Upper lobe of left lung (tissue), 6 donors: ENCODE measurements around the gene P2RX7. TPM values are rescaled to one million over a fixed set of nuclear protein-coding genes. Genes with fewer than 3 reads are reported as not detected.
A peak's percentile ranks its signal among the peaks of the same experiment; 100 is the strongest.

Experiments
- ATAC-seq, 2 donors: fragments of 200-7000 bp; cut with Tn5 transposase; one replicate each; pipeline ENCODE4 v1.9.1; 2022; ENCODE audit warnings: mild to moderate bottlenecking in 2 of 2, moderate library complexity in 2 of 2; ENCODE audit not compliant: low FRiP score in 2 of 2
- DNase-seq, 2 donors: peaks; one replicate each; pipeline ENCODE4 v3.0.0-alpha.2; 2019 to 2020
- H3K27ac ChIP-seq, 4 donors: fragments of 200-600 bp; sonication (generic); one replicate each; pipeline ENCODE4 v1.5.1; 2016 to 2019
- H3K27me3 ChIP-seq, 4 donors: fragments of 200-600 bp; sonication (generic); one replicate each; pipeline ENCODE4 v1.5.1; 2017 to 2019
- H3K36me3 ChIP-seq, 4 donors: fragments of 200-600 bp; sonication (generic); one replicate each; pipeline ENCODE4 v1.5.1; 2016 to 2019
- H3K4me1 ChIP-seq, 4 donors: fragments of 200-600 bp; sonication (generic); one replicate each; pipeline ENCODE4 v1.5.1; 2018 to 2019
- H3K4me3 ChIP-seq, 4 donors: fragments of 200-600 bp; sonication (generic); one replicate each; pipeline ENCODE4 v1.5.1; 2017 to 2019; ENCODE audit warnings: mild to moderate bottlenecking in 2 of 4, moderate library complexity in 1 of 4
- H3K9me3 ChIP-seq, 4 donors: fragments of 200-600 bp; sonication (generic); one replicate each; pipeline ENCODE4 v1.5.1; 2018 to 2019
- EP300 ChIP-seq, 4 donors: sonication (generic); formaldehyde crosslinking; IDR thresholded peaks; one replicate each; pipeline ENCODE4 v1.5.1; 2017; ENCODE audit warnings: antibody characterized with exemption in 4 of 4, control low read depth in 2 of 4
- POLR2A ChIP-seq, 4 donors: fragments of 450-650 bp; IDR thresholded peaks; one replicate each; pipeline ENCODE4 v1.5.1; 2016 to 2017; ENCODE audit warnings: antibody characterized with exemption in 4 of 4, mild to moderate bottlenecking in 2 of 4
- POLR2AphosphoS5 ChIP-seq, 2 donors: sonication (generic); formaldehyde crosslinking; IDR thresholded peaks; one replicate each; pipeline ENCODE4 v1.5.1; 2017; ENCODE audit warnings: antibody characterized with exemption in 2 of 2
- WGBS, 2 donors: methylation state at CpG; one replicate each; pipeline ENCODE4 v1.1.5; 2017 to 2018; 5-methylcytosine and 5-hydroxymethylcytosine counted together
- total RNA-seq, 6 donors: library from RNA; depleted of rRNA in 4 of 6; stranded (reverse); fragments of >200 nt in 4 of 6; gene quantifications; one replicate each; pipeline versions ENCODE4 v1.1.0 to v1.2.1, GENCODE V29; 2016 to 2021
- TF ChIP-seq, protein P1 (sequence below), 6 experiments: fragments of 450-650 bp in 4 of 6; fragments of 200-600 bp in 2 of 6; sonication (generic) in 2 of 6; IDR thresholded peaks; one replicate each; pipeline ENCODE4 v1.5.1; 2016 to 2019; ENCODE audit warnings: antibody characterized with exemption in 6 of 6
- donor health status: DM: no; HTN: no; CAD: no; lungs with moderate emphysema.
- donor health status: DM: no; HTN: yes; CAD: no; lungs with severe emphysema.

Gene P2RX7
- total RNA-seq, 6 donors from 2014 or later, result 8.2 to 37.1 (median 15.4) TPM

DNA sequence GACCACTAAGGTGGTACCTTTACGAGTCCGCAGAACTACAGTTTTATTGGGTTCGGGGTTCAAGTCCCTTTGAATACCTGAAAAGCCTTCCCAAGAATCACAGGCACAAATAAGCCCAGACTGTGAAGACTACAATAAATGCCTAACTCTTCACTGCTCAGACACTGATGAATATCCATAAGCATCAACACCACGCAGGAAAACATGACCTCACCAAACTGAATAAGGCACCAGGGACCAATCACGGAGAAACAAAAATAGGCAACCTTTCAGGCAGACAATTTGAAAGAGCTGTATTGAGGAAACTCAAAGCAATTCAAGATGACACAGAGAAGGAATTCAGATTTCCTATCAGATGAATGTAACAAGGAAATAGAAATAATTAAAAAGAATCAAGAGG lies 24.2 kb upstream of the P2RX7 start:
- Histone ChIP-seq H3K36me3 (no peaks in the 10 kb centered on the region), H3K27me3 (no peaks in the 10 kb centered on the region), H3K27ac (no peak overlapping the region), H3K9me3 (no peaks in the 10 kb centered on the region), H3K4me1 (peaks cover 0 to 3% (median 2%) of the 10 kb centered on the region in 4 donors), H3K4me3 (no peak overlapping the region)
- 64 to 72% methylated on average over 5 of the region's 5 CpGs for WGBS, 2 donors
- DNase-seq, result no peak
- no peak for ATAC-seq
- TF ChIP-seq, protein P1, sequence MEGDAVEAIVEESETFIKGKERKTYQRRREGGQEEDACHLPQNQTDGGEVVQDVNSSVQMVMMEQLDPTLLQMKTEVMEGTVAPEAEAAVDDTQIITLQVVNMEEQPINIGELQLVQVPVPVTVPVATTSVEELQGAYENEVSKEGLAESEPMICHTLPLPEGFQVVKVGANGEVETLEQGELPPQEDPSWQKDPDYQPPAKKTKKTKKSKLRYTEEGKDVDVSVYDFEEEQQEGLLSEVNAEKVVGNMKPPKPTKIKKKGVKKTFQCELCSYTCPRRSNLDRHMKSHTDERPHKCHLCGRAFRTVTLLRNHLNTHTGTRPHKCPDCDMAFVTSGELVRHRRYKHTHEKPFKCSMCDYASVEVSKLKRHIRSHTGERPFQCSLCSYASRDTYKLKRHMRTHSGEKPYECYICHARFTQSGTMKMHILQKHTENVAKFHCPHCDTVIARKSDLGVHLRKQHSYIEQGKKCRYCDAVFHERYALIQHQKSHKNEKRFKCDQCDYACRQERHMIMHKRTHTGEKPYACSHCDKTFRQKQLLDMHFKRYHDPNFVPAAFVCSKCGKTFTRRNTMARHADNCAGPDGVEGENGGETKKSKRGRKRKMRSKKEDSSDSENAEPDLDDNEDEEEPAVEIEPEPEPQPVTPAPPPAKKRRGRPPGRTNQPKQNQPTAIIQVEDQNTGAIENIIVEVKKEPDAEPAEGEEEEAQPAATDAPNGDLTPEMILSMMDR (IDR thresholded peaks at IDR 0.05), result no peak
- no peak for TF ChIP-seq POLR2A (IDR thresholded peaks at IDR 0.05)
- TF ChIP-seq POLR2AphosphoS5 (IDR thresholded peaks at IDR 0.05), result no peak
- TF ChIP-seq EP300 (IDR thresholded peaks at IDR 0.05), result no peak

DNA sequence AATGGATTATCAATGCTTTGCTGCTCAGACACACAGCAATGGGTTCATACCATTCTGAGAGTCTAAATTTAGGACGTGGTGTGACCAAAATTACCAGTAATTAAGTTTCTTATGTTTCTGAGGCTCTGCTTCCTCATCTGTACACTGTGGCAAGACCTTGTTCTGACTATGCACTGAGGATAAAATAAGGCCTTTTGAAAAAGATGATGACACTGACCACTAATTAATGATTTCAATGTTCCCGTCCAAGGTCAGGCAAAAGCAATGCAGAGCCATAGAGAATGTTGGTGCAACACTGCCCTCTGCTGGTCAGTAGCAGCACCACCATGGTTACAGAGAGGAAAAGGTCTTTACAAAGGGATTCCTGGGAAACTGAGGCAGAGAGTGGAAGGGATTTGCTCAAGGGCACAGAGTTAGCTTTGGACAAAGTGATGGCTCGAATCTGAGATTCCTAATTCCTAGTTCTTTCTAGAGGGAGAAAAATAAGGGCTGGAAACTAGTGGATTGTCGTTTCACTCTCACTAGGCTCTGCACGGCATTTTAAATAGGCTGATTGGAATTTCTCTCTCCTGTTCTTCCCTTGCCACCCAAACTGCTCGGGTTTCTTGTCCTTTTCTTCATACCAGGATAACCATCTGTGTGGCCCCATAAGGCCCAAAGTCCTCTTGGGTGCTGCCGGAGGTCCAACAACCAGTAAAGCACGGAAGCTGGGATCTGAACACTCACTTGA lies 22.3 kb upstream of the P2RX7 start:
- peaks cover 0 to 3% (median 2%) of the 10 kb centered on the region in 4 donors for H3K4me1 ChIP-seq
- ATAC-seq, result peak in 1 of 2 donors; percentile 90
- H3K27ac ChIP-seq, result no peak overlapping the region
- WGBS, 2 donors, result 56 to 60% methylated on average over 8 of the region's 8 CpGs
- H3K36me3 ChIP-seq, result no peaks in the 10 kb centered on the region
- H3K9me3 ChIP-seq, result no peaks in the 10 kb centered on the region
- no peak overlapping the region for H3K4me3 ChIP-seq
- TF ChIP-seq EP300 (IDR thresholded peaks at IDR 0.05), result no peak
- TF ChIP-seq, protein P1 (IDR thresholded peaks at IDR 0.05), result peak; percentile 87 to 95 (median 88)
- DNase-seq, result peak in 1 of 2 donors; percentile 69
- no peaks in the 10 kb centered on the region for H3K27me3 ChIP-seq

DNA sequence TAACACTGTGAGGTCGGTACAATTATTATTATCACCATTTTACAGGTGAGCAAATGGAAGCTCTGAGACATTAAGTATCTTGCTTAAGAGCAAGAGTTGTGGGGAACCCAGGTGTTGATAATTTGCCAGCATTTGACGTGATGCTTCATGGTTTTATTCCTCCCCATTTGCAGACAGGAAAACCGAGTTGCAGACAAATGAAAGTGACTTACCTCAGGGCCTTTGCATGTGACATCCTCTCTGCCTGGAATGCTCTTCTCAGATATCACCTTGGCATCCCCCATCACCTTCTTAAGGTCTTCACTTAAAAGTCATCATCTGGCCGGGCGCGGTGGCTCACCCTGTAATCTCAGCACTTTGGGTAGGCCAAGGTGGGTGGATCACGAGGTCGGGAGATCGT lies 21.0 kb upstream of the P2RX7 start:
- Histone ChIP-seq H3K9me3 (no peaks in the 10 kb centered on the region), H3K27me3 (no peaks in the 10 kb centered on the region), H3K4me3 (no peak overlapping the region), H3K36me3 (no peaks in the 10 kb centered on the region), H3K4me1 (peaks cover 0 to 3% (median 2%) of the 10 kb centered on the region in 4 donors), H3K27ac (no peak overlapping the region)
- no peak for TF ChIP-seq POLR2A (IDR thresholded peaks at IDR 0.05)
- TF ChIP-seq POLR2AphosphoS5 (IDR thresholded peaks at IDR 0.05), result no peak
- 68 to 73% methylated on average over 9 of the region's 9 CpGs for WGBS, 2 donors
- no peak for ATAC-seq
- DNase-seq, result no peak

DNA sequence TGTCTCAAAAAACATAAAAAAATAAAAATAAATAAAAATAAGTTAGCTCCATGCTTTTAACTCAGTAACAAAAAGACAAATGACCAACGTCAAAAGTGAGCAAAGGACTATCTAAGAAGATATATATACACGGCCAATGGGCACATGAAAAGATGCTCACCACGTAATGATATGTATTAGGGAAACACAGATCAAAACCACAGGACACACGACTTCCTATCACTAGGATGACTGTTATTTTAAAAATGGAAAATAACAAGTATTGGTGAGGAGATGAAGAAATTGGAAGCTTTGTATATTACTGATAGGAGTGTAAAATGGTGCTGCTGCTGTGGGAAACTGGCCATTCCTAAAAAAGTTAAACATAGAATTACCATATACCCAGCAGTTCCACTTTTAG lies 20.2 kb upstream of the P2RX7 start:
- DNase-seq (no peak), ATAC-seq (no peak)
- Histone ChIP-seq H3K4me3 (no peak overlapping the region), H3K4me1 (peaks cover 0 to 3% (median 3%) of the 10 kb centered on the region in 4 donors), H3K36me3 (no peaks in the 10 kb centered on the region), H3K27me3 (no peaks in the 10 kb centered on the region), H3K27ac (no peak overlapping the region), H3K9me3 (no peaks in the 10 kb centered on the region)
- 57 to 58% methylated on average over 4 of the region's 4 CpGs for WGBS, 2 donors
- TF ChIP-seq POLR2AphosphoS5 (IDR thresholded peaks at IDR 0.05) (no peak), POLR2A (IDR thresholded peaks at IDR 0.05) (no peak)

DNA sequence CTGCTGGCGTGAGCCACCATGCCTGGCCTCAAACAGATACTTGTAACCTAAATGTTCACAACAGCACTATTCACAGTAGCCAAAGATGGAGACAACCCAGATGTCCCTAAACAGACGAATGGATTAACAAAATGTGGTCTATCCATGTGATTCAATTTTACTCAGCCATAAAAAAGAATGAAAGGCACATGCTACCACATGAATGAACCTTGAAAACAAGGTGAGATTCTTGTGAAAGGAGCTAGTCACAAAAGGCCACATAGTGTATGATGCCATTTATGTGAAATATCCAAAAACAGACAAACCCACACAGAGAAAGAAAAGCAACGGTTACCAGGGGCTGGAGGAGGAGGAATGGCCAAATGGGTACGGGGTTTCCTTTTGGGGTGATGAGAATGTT lies 19.6 kb upstream of the P2RX7 start:
- no peaks in the 10 kb centered on the region for H3K27me3 ChIP-seq

More for the DNA sequence above, 19.6 kb upstream of the P2RX7 start:
- Histone ChIP-seq H3K27ac (no peak overlapping the region), H3K4me3 (no peak overlapping the region), H3K9me3 (no peaks in the 10 kb centered on the region), H3K4me1 (peaks cover 0 to 3% (median 3%) of the 10 kb centered on the region in 4 donors), H3K36me3 (no peaks in the 10 kb centered on the region)
- WGBS, 2 donors, result 67 to 92% methylated on average over 4 of the region's 4 CpGs
- DNase-seq, result no peak
- TF ChIP-seq POLR2AphosphoS5 (IDR thresholded peaks at IDR 0.05) (no peak), POLR2A (IDR thresholded peaks at IDR 0.05) (no peak), EP300 (IDR thresholded peaks at IDR 0.05) (no peak)
- TF ChIP-seq, protein P1 (IDR thresholded peaks at IDR 0.05), result no peak
- no peak for ATAC-seq
